GM12878 (cell line): ENCODE results near the gene STARD4. TPM values are rescaled to one million over a fixed set of nuclear protein-coding genes. Genes with fewer than 3 reads are reported as not detected.
A peak's percentile ranks its signal among the peaks of the same experiment; 100 is the strongest.

Experiments used
- ATAC-seq: fragments of 200-7000 bp; cut with Tn5 transposase; 3 replicates; pipeline ENCODE4 v1.9.1; 2020; ENCODE audit warnings: mild to moderate bottlenecking, moderate library complexity
- BruUV-seq: library from RNA; stranded (reverse); fragments of 400-500 nt; replicated peaks from 2 replicates; lab custom pipeline; 2021; lab: Mats Ljungman, UMichigan
- CTCF ChIA-PET: fragments of 300-600 bp; sonication (Branson Sonifier 250); formaldehyde crosslinking; extraction: SDS; loops from one replicate; lab custom pipeline; 2021; ENCODE audit warnings: inconsistent platforms; lab: Yijun Ruan, JAX
- POLR2A ChIA-PET: fragments of 350-600 bp; formaldehyde crosslinking; extraction: SDS; loops from one replicate; lab custom pipeline; 2021; ENCODE audit warnings: inconsistent platforms; lab: Charles Lee
- RAD21 ChIA-PET: fragments of 300-600 bp; sonication (Branson Sonifier 250); formaldehyde crosslinking; loops from one replicate; lab custom pipeline; 2023; ENCODE audit warnings: antibody characterized with exemption; ENCODE audit not compliant: unreplicated experiment; lab: Charles Lee
- SMC1A ChIA-PET: fragments of 300-600 bp; sonication (Branson Sonifier 250); formaldehyde crosslinking; loops from one replicate; lab custom pipeline; 2023; ENCODE audit not compliant: unreplicated experiment, uncharacterized antibody; lab: Charles Lee
- DNase-seq: peaks from one replicate; pipeline ENCODE4 v3.0.0-alpha.2; 2011; ENCODE audit warnings: low read depth, low spot score
- FAIRE-seq: peaks from 3 replicates; lab custom pipeline; 2011; peaks lifted over from hg19 to GRCh38; lab: Jason Lieb, UNC
- H2AFZ ChIP-seq: 2 replicates; pipeline ENCODE4 v1.6.0; 2011; ENCODE audit warnings: low read depth, low read length, control low read depth; ENCODE audit not compliant: control insufficient read depth
- H3K27ac ChIP-seq: 2 replicates; pipeline ENCODE4 v1.5.1; 2011; ENCODE audit warnings: control low read depth; ENCODE audit not compliant: control insufficient read depth, insufficient read depth
- H3K27me3 ChIP-seq, 2 experiments: replicated peaks in 1 of 2; 2 replicates each; pipeline versions ENCODE4 v1.6.0 to v1.6.1; 2011; ENCODE audit warnings: low read length in 1 of 2; ENCODE audit not compliant: control insufficient read depth in 2 of 2, insufficient read depth in 2 of 2
- H3K36me3 ChIP-seq, 2 experiments: 2 replicates each; pipeline ENCODE4 v1.5.1; 2011; ENCODE audit warnings: low read length in 1 of 2; ENCODE audit not compliant: control insufficient read depth in 2 of 2, insufficient read depth in 2 of 2
- H3K4me1 ChIP-seq: 2 replicates; pipeline ENCODE4 v1.6.1; 2011; ENCODE audit warnings: mild to moderate bottlenecking, low read length, moderate library complexity, mixed read lengths; ENCODE audit not compliant: control insufficient read depth, insufficient read depth
- H3K4me2 ChIP-seq: 2 replicates; pipeline ENCODE4 v1.6.0; 2011; ENCODE audit warnings: control low read depth; ENCODE audit not compliant: control insufficient read depth, insufficient read depth
- H3K4me3 ChIP-seq: fragments of 200-600 bp; sonication (generic); 2 replicates; pipeline ENCODE4 v1.5.1; 2016
- H3K79me2 ChIP-seq: 2 replicates; pipeline ENCODE4 v1.6.0; 2011; ENCODE audit warnings: low read length; ENCODE audit not compliant: control insufficient read depth, insufficient read depth
- H3K9ac ChIP-seq: 2 replicates; pipeline ENCODE4 v1.8.0; 2011; ENCODE audit warnings: low read length, control low read depth, mixed read lengths; ENCODE audit not compliant: control insufficient read depth, insufficient read depth
- H3K9me3 ChIP-seq: replicated peaks from 3 replicates; pipeline ENCODE4 v1.5.1; 2011; ENCODE audit warnings: mild to moderate bottlenecking, low read length; ENCODE audit not compliant: control insufficient read depth, insufficient read depth
- H4K20me1 ChIP-seq: 2 replicates; pipeline ENCODE4 v1.6.0; 2011; ENCODE audit not compliant: control insufficient read depth, insufficient read depth
- ATF7 ChIP-seq: fragments of 450-650 bp; IDR thresholded peaks from 2 replicates; pipeline ENCODE4 v1.6.1; 2016; ENCODE audit warnings: low read depth, mild to moderate bottlenecking
- BCLAF1 ChIP-seq: fragments of 450-650 bp; IDR thresholded peaks from 2 replicates; pipeline ENCODE4 v1.6.1; 2017; ENCODE audit warnings: antibody characterized with exemption, mild to moderate bottlenecking, moderate library complexity
- EP300 ChIP-seq, 2 experiments: fragments of 150-350 bp in 1 of 2; IDR thresholded peaks; 2 replicates each; pipeline ENCODE4 v1.6.1; 2011 to 2012; ENCODE audit warnings: low read depth in 2 of 2, low read length in 2 of 2, borderline replicate concordance in 1 of 2, improper control_type of control experiment in 1 of 2, inconsistent platforms in 1 of 2; ENCODE audit not compliant: control insufficient read depth in 1 of 2
- HCFC1 ChIP-seq: fragments of 150-350 bp; IDR thresholded peaks from 2 replicates; pipeline ENCODE4 v1.6.1; 2014; ENCODE audit warnings: low read length
- MEF2B ChIP-seq: fragments of 450-650 bp; IDR thresholded peaks from 2 replicates; pipeline ENCODE4 v1.6.1; 2018; ENCODE audit warnings: mild to moderate bottlenecking, moderate library complexity; ENCODE audit not compliant: partially characterized antibody, poor library complexity, severe bottlenecking
- PAX5 ChIP-seq: IDR thresholded peaks from 2 replicates; pipeline ENCODE4 v1.6.1; 2011; ENCODE audit warnings: low read depth, low read length, borderline replicate concordance
- RBBP5 ChIP-seq: fragments of 200-600 bp; sonication (generic); conservative IDR thresholded peaks from 2 replicates; pipeline ENCODE4 v1.6.1; 2016
- RELB ChIP-seq: fragments of 450-650 bp; IDR thresholded peaks from 2 replicates; pipeline ENCODE4 v1.6.1; 2017; ENCODE audit warnings: low read depth, mild to moderate bottlenecking, moderate library complexity
- ZBED1 ChIP-seq: IDR thresholded peaks from 2 replicates; pipeline ENCODE4 v1.6.1; 2016; ENCODE audit warnings: borderline replicate concordance
- ZBTB11 ChIP-seq: fragments of 450-650 bp; formaldehyde crosslinking; IDR thresholded peaks from 2 replicates; pipeline ENCODE4 v1.5.0; 2022; ENCODE audit warnings: mild to moderate bottlenecking, missing genetic modification characterization
- ZBTB33 ChIP-seq: fragments of 450-650 bp; IDR thresholded peaks from 2 replicates; pipeline ENCODE4 v1.6.1; 2017; ENCODE audit warnings: mild to moderate bottlenecking
- WGBS: methylation state at CpG from one replicate; pipeline ENCODE4 v1.1.6; 2016; ENCODE audit warnings: low lambda C conversion rate; ENCODE audit not compliant: insufficient replicate concordance, insufficient coverage; ENCODE audit errors: missing lambda C conversion rate; 5-methylcytosine and 5-hydroxymethylcytosine counted together
- in situ Hi-C: fragments of 300-500 bp; cut with MboI; formaldehyde crosslinking; loops from 9 replicates; pipeline ENCODE4 v1.14.3; 2018; ENCODE audit warnings: mixed read lengths
- intact Hi-C: fragments of 100-400 bp; cut with micrococcal nuclease; formaldehyde crosslinking; loops from one replicate; pipeline ENCODE4 v1.14.2; 2022; ENCODE audit not compliant: unreplicated experiment
- polyA plus RNA-seq, 11 experiments: library from polyadenylated mRNA; depleted of rRNA in 4 of 11; unstranded in 6 of 11; stranded (reverse) in 5 of 11; fragments of >200 nt; fragmentation: Nextera tagmentation in 4 of 11; fragmentation: Illumina TruSeq in 1 of 11; extraction: Ambion mirVana in 4 of 11; extraction: Trizol in 1 of 11; gene quantifications; 1 replicate in 1 of 11; 2 replicates in 10 of 11; pipeline versions ENCODE4 v1.2.1 to v1.2.3, GENCODE V29; 2011 to 2016; ENCODE audit warnings: inconsistent platforms in 2 of 11, missing spikeins in 2 of 11, low read depth in 1 of 11
- total RNA-seq, 4 experiments: library from RNA; depleted of rRNA in 3 of 4; stranded (reverse); fragments of >200 nt in 3 of 4; fragmentation: Illumina TruSeq in 1 of 4; extraction: Trizol in 1 of 4; gene quantifications; 2 replicates each; pipeline versions ENCODE4 v1.2.1 to v1.2.3, GENCODE V29; 2013 to 2021

Gene STARD4
- total and polyA plus RNA-seq, 10 of the 15 experiments (the other 5 are each of a cell fraction or from before 2014, with no cell fraction given) = 41.9 to 190 (median 71.6) TPM

GRCh38 chr5:111514087-111514486 lies 1.8 kb upstream of the STARD4 start (continued):
- TF ChIP-seq RELB (no peak), MEF2B (peak; percentile 44), ATF7 (peak; percentile 39; the same call in 1 of the 2 replicates), RBBP5 (no peak), ZBTB33 (0 out of 2 replicates have a peak, but pooled peaks have one; percentile 10), PAX5 (no peak)

GRCh38 chr5:111513131-111513520 lies 791 bp upstream of the STARD4 start:
- H3K27me3 ChIP-seq = no peaks in the 10 kb centered on the region
- no peaks in the 10 kb centered on the region for H3K9me3 ChIP-seq
- H3K4me3 ChIP-seq = peak overlapping the region; percentile 85
- CTCF ChIA-PET = interaction anchor here (3.6 kb wide), 1 partner anchor 18 kb away, joined by 16 read pairs; no protein-coding TSS in a partner anchor
- peak overlapping the region; percentile 97 for H3K27ac ChIP-seq
- H3K4me1 ChIP-seq = peaks cover 6% of the 10 kb centered on the region
- POLR2A ChIA-PET = interaction anchor here (1.0 to 1.5 kb wide), 3 partner anchors 11 to 649 kb away, joined by 3 to 4 read pairs (median 3); no protein-coding TSS in a partner anchor
- in situ Hi-C loops = loop anchor here (25.0 kb wide), 2 partner anchors 776 to 1449 kb away; partner anchors contain the start of genes SLC25A46 and TMEM232
- ATAC-seq (no peak), FAIRE-seq (no peak), DNase-seq (no peak)
- intact Hi-C loops = loop anchor here (5.0 to 10.0 kb wide), 3 partner anchors 286 to 1012 kb away; no protein-coding TSS in a partner anchor
- peak overlapping the region; percentile 87 for H2AFZ ChIP-seq
- H3K36me3 ChIP-seq = no peaks in the 10 kb centered on the region
- H3K4me2 ChIP-seq = peak overlapping the region; percentile 75
- H3K79me2 ChIP-seq = peaks cover 45% of the 10 kb centered on the region
- H3K9ac ChIP-seq = peak overlapping the region; percentile 83
- H4K20me1 ChIP-seq = no peaks in the 10 kb centered on the region; the same call in 1 of the 2 replicates
- WGBS = 64% methylated on average over 6 of the region's 6 CpGs
- SMC1A ChIA-PET = interaction anchor here (1.0 to 7.5 kb wide), 3 partner anchors 16 to 286 kb away, joined by 3 to 49 read pairs (median 6); no protein-coding TSS in a partner anchor
- TSS peak; percentile 92 for BruUV-seq
- RAD21 ChIA-PET = interaction anchor here (0.8 to 4.1 kb wide), 4 partner anchors 16 to 629 kb away, joined by 3 to 21 read pairs (median 4); partner anchors contain the start of gene NREP
- TF ChIP-seq ZBTB11 = no peak
- no peak for TF ChIP-seq EP300 (IDR thresholded peaks at IDR 0.05; ENCODE audit: borderline replicate concordance in 1 of 2, control insufficient read depth in 1 of 2, low read depth in 2 of 2, low read length in 2 of 2)
- TF ChIP-seq ZBED1 = 0 out of 2 replicates have a peak, but pooled peaks have one; percentile 46
- no peak for TF ChIP-seq BCLAF1
- no peak for TF ChIP-seq HCFC1
